HUES6 (cell line): ENCODE results near the gene C9orf152.

Source experiments
- H3K27ac ChIP-seq: 2 replicates; pipeline ENCODE4 v1.7.0; 2013; ENCODE audit warnings: low read depth, mild to moderate bottlenecking, low read length, inconsistent platforms
- H3K27me3 ChIP-seq: 2 replicates; pipeline ENCODE4 v1.6.1; 2013; ENCODE audit warnings: low read length; ENCODE audit not compliant: control insufficient read depth, insufficient read depth
- H3K36me3 ChIP-seq: 2 replicates; pipeline ENCODE4 v1.6.1; 2013; ENCODE audit warnings: low read length; ENCODE audit not compliant: control insufficient read depth, insufficient read depth
- H3K4me1 ChIP-seq: 2 replicates; pipeline ENCODE4 v1.6.1; 2013; ENCODE audit warnings: low read length; ENCODE audit not compliant: control insufficient read depth, insufficient read depth
- H3K4me3 ChIP-seq: 2 replicates; pipeline ENCODE4 v1.5.1; 2013; ENCODE audit warnings: low read depth, low read length
- H3K9ac ChIP-seq: one replicate; pipeline ENCODE4 v1.6.1; 2013; ENCODE audit warnings: mild to moderate bottlenecking, low read length
- H3K9me3 ChIP-seq: 2 replicates; pipeline ENCODE4 v1.6.1; 2013; ENCODE audit warnings: low read depth, low read length; ENCODE audit not compliant: control insufficient read depth, insufficient read depth

C9orf152 gene

DNA sequence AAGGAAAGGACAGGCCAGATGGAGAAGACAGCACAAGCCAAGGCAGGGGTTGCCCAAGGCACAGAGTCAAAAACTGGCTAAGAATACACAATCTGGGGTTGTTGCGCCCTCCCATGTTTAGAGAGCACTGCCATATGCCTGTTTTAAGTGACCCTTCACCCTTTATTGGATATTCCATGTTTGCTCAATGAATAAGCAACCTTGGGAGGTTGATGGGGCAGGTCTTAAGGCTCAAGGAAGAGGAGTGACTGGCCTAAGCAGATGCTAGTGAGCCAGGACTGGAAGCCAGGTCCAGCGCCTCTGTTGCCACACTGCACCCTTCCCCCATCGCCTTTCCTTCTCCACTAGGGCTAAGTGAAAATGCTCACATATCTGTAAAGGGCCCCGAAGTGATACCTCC is 41.6 kb upstream of the C9orf152 start:
- no peaks in the 10 kb centered on the region for H3K9me3 ChIP-seq
- H3K27me3 ChIP-seq, result no peaks in the 10 kb centered on the region
- H3K9ac ChIP-seq, result no peak overlapping the region
- H3K27ac ChIP-seq, result no peak overlapping the region
- peaks cover 11% of the 10 kb centered on the region for H3K4me1 ChIP-seq
- peaks cover 58% of the 10 kb centered on the region for H3K36me3 ChIP-seq
- H3K4me3 ChIP-seq, result no peak overlapping the region

DNA sequence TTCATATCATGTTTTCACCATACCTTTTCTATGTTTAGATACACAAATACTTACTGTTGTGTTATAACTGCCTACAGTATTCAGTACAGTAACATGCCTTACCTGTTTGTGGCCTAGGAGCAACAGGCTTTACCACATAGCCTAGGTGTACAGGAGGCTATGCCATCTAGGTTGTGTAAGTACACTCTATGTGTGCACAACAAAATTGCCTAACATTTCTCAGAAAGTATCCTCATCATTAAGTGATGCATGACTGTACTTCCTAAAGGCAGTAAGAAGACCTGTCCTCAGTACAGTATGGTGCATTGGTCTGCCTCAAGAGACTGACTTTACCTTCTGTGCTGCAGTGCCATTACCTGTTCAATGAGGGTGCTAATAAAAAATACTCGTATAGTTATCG is 40.4 kb upstream of the C9orf152 start:
- no peaks in the 10 kb centered on the region for H3K27me3 ChIP-seq
- H3K27ac ChIP-seq, result no peak overlapping the region
- no peaks in the 10 kb centered on the region for H3K9me3 ChIP-seq
- no peak overlapping the region for H3K9ac ChIP-seq
- H3K4me1 ChIP-seq, result no peaks in the 10 kb centered on the region
- no peak overlapping the region for H3K4me3 ChIP-seq
- peaks cover 64% of the 10 kb centered on the region for H3K36me3 ChIP-seq

DNA sequence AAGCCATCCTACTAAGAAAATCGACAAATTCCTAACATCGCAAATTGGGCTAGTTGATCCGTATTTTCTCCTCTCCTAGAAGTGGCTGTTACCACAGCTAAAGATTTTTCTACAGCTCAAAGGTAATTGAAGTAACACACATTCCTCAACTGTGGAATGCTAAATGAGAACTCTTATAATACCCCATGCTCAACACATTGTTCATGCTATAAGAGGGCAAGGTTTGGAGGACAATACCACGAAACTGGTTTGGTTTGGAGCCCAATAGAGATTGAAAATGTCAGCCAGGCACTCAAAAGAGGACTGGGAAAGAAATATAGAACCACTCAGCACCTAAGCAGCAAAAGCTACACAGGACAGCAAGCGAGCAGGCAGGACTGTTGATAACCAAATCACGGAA is 38.3 kb upstream of the C9orf152 start:
- Histone ChIP-seq H3K27me3 (no peaks in the 10 kb centered on the region), H3K36me3 (peaks cover 72% of the 10 kb centered on the region), H3K4me3 (no peak overlapping the region), H3K9me3 (no peaks in the 10 kb centered on the region), H3K9ac (no peak overlapping the region), H3K4me1 (0 out of 2 replicates have a peak, but pooled peaks cover 7% of the 10 kb centered on the region), H3K27ac (no peak overlapping the region)

DNA sequence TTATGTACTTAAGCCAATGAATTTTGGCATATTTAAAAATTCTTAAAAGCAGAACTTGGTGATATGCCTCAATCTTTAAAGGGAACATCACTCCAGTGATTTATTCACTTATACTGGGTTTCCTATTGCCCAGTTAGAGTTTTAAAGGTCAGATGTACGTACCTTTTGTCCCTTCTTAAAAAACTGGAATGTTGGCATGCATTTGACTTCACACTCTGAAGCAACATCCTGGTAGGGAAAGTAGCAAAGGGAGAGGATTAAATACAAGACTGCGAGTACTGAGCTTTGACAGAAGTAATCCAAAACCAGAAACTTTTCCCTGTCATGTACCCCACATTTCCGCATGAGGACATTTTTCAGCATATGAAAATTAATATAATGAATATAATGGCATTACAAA is 36.7 kb upstream of the C9orf152 start:
- Histone ChIP-seq H3K27ac (no peak overlapping the region), H3K9ac (no peak overlapping the region), H3K4me3 (no peak overlapping the region), H3K9me3 (no peaks in the 10 kb centered on the region), H3K36me3 (peaks cover 57% of the 10 kb centered on the region), H3K27me3 (no peaks in the 10 kb centered on the region), H3K4me1 (0 out of 2 replicates have a peak, but pooled peaks cover 7% of the 10 kb centered on the region)

DNA sequence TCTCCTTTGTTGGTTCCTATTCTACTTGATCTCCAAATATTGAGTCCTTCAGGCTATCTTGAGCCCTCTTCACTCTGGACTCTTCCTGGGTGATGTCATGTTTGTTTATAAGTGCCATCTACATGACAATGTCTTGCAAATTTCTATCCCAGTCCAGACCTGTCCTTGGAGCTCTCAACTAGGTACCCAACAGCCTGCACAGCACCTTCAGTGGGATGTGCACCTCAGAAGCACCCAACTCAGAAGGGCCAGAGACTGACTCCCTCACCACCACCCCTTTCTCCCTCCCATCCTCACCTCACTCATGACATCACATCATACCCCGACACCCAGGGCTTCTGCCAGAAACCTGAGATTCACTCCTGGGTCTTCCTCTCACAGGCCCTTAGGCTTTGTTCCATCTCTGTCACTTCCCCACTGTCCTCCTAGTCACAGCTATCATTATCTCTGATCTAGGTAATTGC is 33.9 kb upstream of the C9orf152 start:
- H3K27ac ChIP-seq, result no peak overlapping the region
- no peak overlapping the region for H3K4me3 ChIP-seq

DNA sequence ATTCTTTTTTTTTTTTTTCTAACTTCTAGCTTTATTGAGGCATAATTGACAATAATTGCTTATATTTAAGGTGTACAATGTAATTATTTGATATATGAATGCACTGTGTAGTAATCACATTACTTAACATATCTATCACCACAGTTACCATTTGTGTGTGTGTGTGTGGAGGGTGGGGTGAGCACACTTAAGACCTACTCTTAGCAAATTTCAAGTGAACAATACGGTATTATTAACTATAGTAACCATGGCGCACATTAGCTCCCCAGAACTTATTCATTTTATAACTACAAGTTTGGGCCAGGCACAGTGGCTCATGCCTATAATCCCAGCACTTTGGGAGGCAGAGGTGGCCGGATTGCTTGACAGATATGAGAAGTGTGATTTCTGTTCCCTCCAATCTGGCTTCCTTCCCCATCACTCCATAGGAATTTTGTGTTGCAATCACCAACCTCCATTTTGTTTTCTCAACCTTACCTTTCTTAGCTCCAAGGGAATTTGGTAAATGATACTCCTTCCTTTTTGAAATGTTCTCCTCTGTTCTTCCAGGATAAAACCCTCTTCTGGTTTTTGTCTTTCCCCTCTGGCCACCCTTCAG is 33.4 kb upstream of the C9orf152 start:
- H3K9ac ChIP-seq, result no peak overlapping the region
- H3K27ac ChIP-seq, result no peak overlapping the region
- 0 out of 2 replicates have a peak, but pooled peaks cover 7% of the 10 kb centered on the region for H3K4me1 ChIP-seq
- no peaks in the 10 kb centered on the region for H3K27me3 ChIP-seq
- H3K4me3 ChIP-seq, result no peak overlapping the region
- no peaks in the 10 kb centered on the region for H3K9me3 ChIP-seq
- peaks cover 31% of the 10 kb centered on the region for H3K36me3 ChIP-seq

More for the DNA sequence above, 33.9 kb upstream of the C9orf152 start:
- Histone ChIP-seq H3K9me3 (no peaks in the 10 kb centered on the region), H3K36me3 (peaks cover 36% of the 10 kb centered on the region), H3K27me3 (no peaks in the 10 kb centered on the region), H3K4me1 (0 out of 2 replicates have a peak, but pooled peaks cover 7% of the 10 kb centered on the region), H3K9ac (no peak overlapping the region)

DNA sequence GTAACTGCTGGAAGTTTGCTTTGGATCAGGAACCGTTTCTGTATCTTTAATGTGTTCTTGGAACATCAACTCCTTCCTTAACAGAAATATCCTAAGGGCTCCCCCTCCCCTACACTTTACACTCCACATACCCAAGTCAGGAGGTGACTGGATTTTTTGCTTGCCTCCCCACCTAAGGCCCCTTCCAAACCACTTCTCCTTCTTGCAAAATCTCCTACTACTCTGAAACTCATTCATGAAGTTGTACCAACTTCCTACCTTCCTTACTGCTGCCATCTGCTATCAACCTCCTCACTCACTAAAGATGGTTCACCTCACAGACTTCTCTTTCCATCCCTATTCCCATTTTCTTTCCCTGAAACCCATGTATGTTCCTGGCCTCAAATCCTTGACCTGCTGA is 32.2 kb upstream of the C9orf152 start:
- Histone ChIP-seq H3K9me3 (peaks cover 6% of the 10 kb centered on the region), H3K4me3 (no peak overlapping the region), H3K27me3 (no peaks in the 10 kb centered on the region), H3K27ac (no peak overlapping the region), H3K4me1 (0 out of 2 replicates have a peak, but pooled peaks cover 7% of the 10 kb centered on the region), H3K36me3 (peaks cover 23% of the 10 kb centered on the region), H3K9ac (no peak overlapping the region)

DNA sequence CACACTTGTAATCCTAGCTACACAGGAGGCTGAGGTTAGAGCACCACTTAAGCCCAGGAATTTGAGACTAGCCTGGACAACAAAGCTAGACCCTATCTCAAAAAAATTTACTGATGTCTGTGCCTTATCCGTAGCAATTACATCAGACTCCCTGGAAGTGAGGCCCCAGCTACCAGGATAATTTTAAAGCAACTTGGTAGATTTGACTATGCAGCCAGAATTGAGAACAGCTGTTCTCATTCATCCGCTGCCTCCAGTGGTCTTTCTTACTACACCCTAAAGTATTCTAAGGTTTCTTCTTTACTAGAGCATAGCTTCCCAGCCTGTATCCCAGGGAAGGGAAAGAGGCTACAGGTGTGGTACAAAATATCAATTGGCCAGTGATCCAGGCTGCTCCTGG is 20.4 kb upstream of the C9orf152 start:
- no peaks in the 10 kb centered on the region for H3K27me3 ChIP-seq
- no peak overlapping the region for H3K4me3 ChIP-seq
- no peak overlapping the region for H3K9ac ChIP-seq
- H3K4me1 ChIP-seq, result no peaks in the 10 kb centered on the region
- no peaks in the 10 kb centered on the region for H3K9me3 ChIP-seq
- H3K36me3 ChIP-seq, result no peaks in the 10 kb centered on the region
- no peak overlapping the region for H3K27ac ChIP-seq

DNA sequence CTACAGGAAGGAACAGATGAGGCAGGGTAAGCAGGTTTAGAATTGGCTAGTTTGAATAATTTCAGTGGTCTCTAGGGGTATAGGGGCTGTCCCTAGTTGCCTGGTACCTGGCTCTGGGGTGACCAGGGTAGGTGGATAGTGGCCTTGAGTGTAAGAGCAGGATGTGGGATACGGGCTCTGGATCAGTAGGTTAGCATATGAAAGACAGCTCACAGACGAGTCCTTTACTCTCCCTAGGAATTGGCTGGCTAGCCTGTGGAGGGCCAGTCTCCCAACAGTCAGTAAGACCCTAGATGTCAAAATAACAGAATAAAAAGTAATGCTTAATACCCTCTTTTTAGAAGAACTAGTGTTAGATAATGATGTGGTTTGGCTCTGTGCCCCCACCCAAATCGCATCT is 16.6 kb upstream of the C9orf152 start:
- Histone ChIP-seq H3K9me3 (no peaks in the 10 kb centered on the region), H3K27ac (no peak overlapping the region), H3K4me1 (no peaks in the 10 kb centered on the region), H3K9ac (no peak overlapping the region), H3K27me3 (no peaks in the 10 kb centered on the region), H3K36me3 (no peaks in the 10 kb centered on the region), H3K4me3 (no peak overlapping the region)

DNA sequence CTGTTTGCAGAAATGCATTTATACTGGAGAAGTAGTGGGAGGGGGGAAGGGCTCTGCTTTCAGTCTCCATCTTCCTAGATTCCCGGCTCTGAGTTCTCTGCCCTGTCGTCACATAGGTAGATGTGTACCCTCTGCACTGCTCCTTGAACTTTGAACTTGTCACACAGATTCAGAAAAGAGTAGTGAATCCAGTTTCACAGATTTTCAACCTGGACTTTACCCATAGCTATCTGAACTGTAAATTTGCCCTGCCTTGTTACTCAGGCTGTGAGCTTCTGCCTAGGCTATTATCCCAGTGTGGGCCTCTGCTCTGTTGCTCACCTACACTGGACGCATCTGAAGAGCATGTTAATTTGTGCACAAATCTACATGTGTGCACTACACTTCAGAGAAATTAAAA is 12.8 kb upstream of the C9orf152 start:
- Histone ChIP-seq H3K27me3 (no peaks in the 10 kb centered on the region), H3K9me3 (no peaks in the 10 kb centered on the region), H3K4me1 (no peaks in the 10 kb centered on the region), H3K9ac (no peak overlapping the region), H3K36me3 (no peaks in the 10 kb centered on the region), H3K4me3 (no peak overlapping the region), H3K27ac (no peak overlapping the region)

DNA sequence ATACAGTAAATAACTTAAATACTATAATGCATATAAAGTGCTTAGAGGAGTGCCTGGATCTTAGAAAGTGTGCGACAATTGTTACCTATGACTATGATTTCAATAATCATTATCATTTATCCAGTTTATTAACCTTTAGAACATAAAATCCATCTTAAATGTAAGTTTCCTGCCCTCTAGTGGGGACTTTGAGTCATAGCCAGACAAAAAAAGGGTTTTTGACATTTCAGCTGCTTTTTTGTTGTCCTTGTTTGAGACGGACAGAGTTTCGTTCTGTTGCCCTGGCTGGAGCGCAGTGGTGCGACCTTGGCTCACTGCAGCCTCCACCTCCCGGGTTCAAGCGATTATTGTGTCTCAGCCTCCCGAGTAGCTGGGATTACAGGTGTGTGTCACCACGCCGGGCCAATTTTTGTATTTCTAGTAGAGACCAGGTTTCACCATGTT is 9.7 kb upstream of the C9orf152 start:
- Histone ChIP-seq H3K27me3 (no peaks in the 10 kb centered on the region), H3K4me1 (no peaks in the 10 kb centered on the region), H3K9ac (no peak overlapping the region), H3K4me3 (no peak overlapping the region), H3K27ac (no peak overlapping the region), H3K9me3 (no peaks in the 10 kb centered on the region), H3K36me3 (no peaks in the 10 kb centered on the region)
